IMR-90 (cell line): Measurements from ENCODE around the gene LINGO4. TPM values are rescaled to one million over a fixed set of nuclear protein-coding genes. Genes with fewer than 3 reads are reported as not detected.

ENCODE experiments used
- ATAC-seq: fragments of 200-7000 bp; cut with Tn5 transposase; 2 replicates; pipeline ENCODE4 v1.9.1; 2020; ENCODE audit warnings: low read depth, mild to moderate bottlenecking, moderate library complexity
- BruUV-seq: library from RNA; stranded (reverse); fragments of 400-500 nt; replicated peaks from 2 replicates; lab custom pipeline; 2021; lab: Mats Ljungman, UMichigan
- CTCF ChIA-PET: fragments of 300-600 bp; formaldehyde crosslinking; extraction: SDS; loops from one replicate; lab custom pipeline; 2021; ENCODE audit warnings: antibody characterized with exemption; lab: Yijun Ruan, JAX
- POLR2A ChIA-PET: fragments of 300-600 bp; sonication (Branson Sonifier 250); formaldehyde crosslinking; loops from one replicate; lab custom pipeline; 2022; ENCODE audit warnings: antibody characterized with exemption; ENCODE audit not compliant: unreplicated experiment; lab: Charles Lee
- DNase-seq: peaks from one replicate; pipeline ENCODE4 v3.0.0; 2013
- H2AFZ ChIP-seq: replicated peaks from 2 replicates; pipeline ENCODE3; 2013; ENCODE audit warnings: low read length, mild to moderate bottlenecking; ENCODE audit not compliant: poor library complexity
- H2AK5ac ChIP-seq: 2 replicates; pipeline ENCODE4 v1.6.1; 2013; ENCODE audit warnings: low read depth, low read length, inconsistent platforms
- H2AK9ac ChIP-seq: replicated peaks from 2 replicates; pipeline ENCODE3; 2013; ENCODE audit warnings: mild to moderate bottlenecking, low read depth, low read length, moderate library complexity; ENCODE audit not compliant: poor library complexity
- H2BK120ac ChIP-seq: 2 replicates; pipeline ENCODE4 v1.6.1; 2013; ENCODE audit warnings: low read depth, low read length, inconsistent platforms
- H2BK15ac ChIP-seq: 3 replicates; pipeline ENCODE4 v1.6.1; 2013; ENCODE audit warnings: low read depth, low read length, inconsistent platforms
- H2BK20ac ChIP-seq: 2 replicates; pipeline ENCODE4 v1.6.1; 2013; ENCODE audit warnings: low read depth, mild to moderate bottlenecking, inconsistent platforms, low read length, moderate library complexity
- H2BK5ac ChIP-seq: 2 replicates; pipeline ENCODE4 v1.6.1; 2013; ENCODE audit warnings: mild to moderate bottlenecking, low read depth, low read length, inconsistent platforms; ENCODE audit not compliant: poor library complexity, severe bottlenecking
- H3K14ac ChIP-seq: replicated peaks from 2 replicates; pipeline ENCODE4 v1.6.1; 2013; ENCODE audit warnings: low read depth, low read length, inconsistent platforms
- H3K18ac ChIP-seq: 2 replicates; pipeline ENCODE4 v1.6.1; 2013; ENCODE audit warnings: low read depth, low read length, control low read depth
- H3K23ac ChIP-seq: 2 replicates; pipeline ENCODE4 v1.6.1; 2013; ENCODE audit warnings: low read depth, low read length, inconsistent platforms
- H3K27ac ChIP-seq: 2 replicates; pipeline ENCODE4 v1.5.1; 2013; ENCODE audit warnings: mild to moderate bottlenecking, control low read depth, low read length; ENCODE audit not compliant: insufficient read depth
- H3K27me3 ChIP-seq: 2 replicates; pipeline ENCODE4 v1.6.1; 2013; ENCODE audit warnings: low read length; ENCODE audit not compliant: control insufficient read depth, insufficient read depth
- H3K36me3 ChIP-seq: 2 replicates; pipeline ENCODE4 v1.6.1; 2013; ENCODE audit warnings: low read length, mixed read lengths; ENCODE audit not compliant: control insufficient read depth, insufficient read depth
- H3K4ac ChIP-seq: 2 replicates; pipeline ENCODE4 v1.6.1; 2013; ENCODE audit warnings: low read depth, low read length, inconsistent platforms
- H3K4me1 ChIP-seq: 2 replicates; pipeline ENCODE4 v1.6.1; 2013; ENCODE audit warnings: low read length, mixed read lengths; ENCODE audit not compliant: control insufficient read depth, insufficient read depth
- H3K4me2 ChIP-seq: 2 replicates; pipeline ENCODE4 v1.6.1; 2013; ENCODE audit warnings: low read depth, mild to moderate bottlenecking, control low read depth, low read length, moderate library complexity
- H3K4me3 ChIP-seq: 2 replicates; pipeline ENCODE4 v1.5.1; 2013; ENCODE audit warnings: low read depth, mild to moderate bottlenecking, control low read depth, low read length, moderate library complexity; ENCODE audit not compliant: insufficient read depth
- H3K56ac ChIP-seq: 2 replicates; pipeline ENCODE4 v1.6.1; 2013; ENCODE audit warnings: low read length, inconsistent platforms; ENCODE audit not compliant: insufficient read depth; ENCODE audit errors: extremely low read depth
- H3K79me1 ChIP-seq, 2 experiments: 2 replicates each; pipeline ENCODE4 v1.6.1; 2013; ENCODE audit warnings: low read length in 2 of 2, inconsistent platforms in 1 of 2, low read depth in 1 of 2
- H3K9ac ChIP-seq: 2 replicates; pipeline ENCODE4 v1.6.1; 2013; ENCODE audit warnings: low read depth, low read length, control low read depth
- H3K9me1 ChIP-seq: 2 replicates; pipeline ENCODE4 v1.6.1; 2013; ENCODE audit warnings: low read length, inconsistent platforms; ENCODE audit not compliant: insufficient read depth
- H3K9me3 ChIP-seq: 2 replicates; pipeline ENCODE4 v1.6.1; 2013; ENCODE audit warnings: low read length; ENCODE audit not compliant: control insufficient read depth, insufficient read depth
- H4K20me1 ChIP-seq: 2 replicates; pipeline ENCODE4 v1.6.1; 2013; ENCODE audit warnings: low read length, inconsistent platforms; ENCODE audit not compliant: insufficient read depth
- H4K5ac ChIP-seq: 2 replicates; pipeline ENCODE4 v1.6.1; 2013; ENCODE audit warnings: mild to moderate bottlenecking, low read depth, low read length, control low read depth
- H4K8ac ChIP-seq, 2 experiments: 2 replicates each; pipeline ENCODE4 v1.6.1; 2013; ENCODE audit warnings: low read depth in 2 of 2, low read length in 2 of 2, control low read depth in 1 of 2, inconsistent platforms in 1 of 2
- H4K91ac ChIP-seq: 2 replicates; pipeline ENCODE4 v1.6.1; 2013; ENCODE audit warnings: low read depth, low read length, inconsistent platforms; ENCODE audit not compliant: insufficient read depth
- CEBPB ChIP-seq: IDR thresholded peaks from 2 replicates; pipeline ENCODE4 v1.6.1; 2012; ENCODE audit warnings: low read depth, low read length, improper control_type of control experiment
- FOS ChIP-seq: fragments of 150-350 bp; IDR thresholded peaks from 2 replicates; pipeline ENCODE4 v1.6.1; 2016; ENCODE audit warnings: low read depth, low read length
- RFX5 ChIP-seq: IDR thresholded peaks from 2 replicates; pipeline ENCODE4 v1.8.0; 2012; ENCODE audit warnings: low read depth, mild to moderate bottlenecking, low read length, moderate library complexity
- WGBS, 2 experiments: methylation state at CpG; one replicate each; pipeline versions ENCODE4 v1.1.5 to v1.1.7; 2013; ENCODE audit warnings: missing lambda C conversion rate in 2 of 2; ENCODE audit not compliant: insufficient read length in 1 of 2; ENCODE audit errors: extremely low coverage in 2 of 2; 5-methylcytosine and 5-hydroxymethylcytosine counted together
- dilution Hi-C: fragments of 300-500 bp; cut with HindIII; formaldehyde crosslinking; loops from one replicate; pipeline ENCODE4 v1.14.3; 2018; ENCODE audit warnings: low sequenced_read_pairs; ENCODE audit not compliant: unreplicated experiment
- in situ Hi-C: fragments of 300-500 bp; cut with MboI; formaldehyde crosslinking; loops from 3 replicates; pipeline ENCODE4 v1.14.3; 2019; ENCODE audit warnings: low sequenced_read_pairs, inconsistent platforms, mixed read lengths
- intact Hi-C: fragments of 100-400 bp; cut with micrococcal nuclease; formaldehyde crosslinking; loops from 2 replicates; pipeline ENCODE4 v1.10.0; 2022
- polyA plus RNA-seq, 3 experiments: library from polyadenylated mRNA; depleted of rRNA; stranded (reverse); fragments of >200 nt; gene quantifications; 2 replicates each; pipeline ENCODE4 v1.2.3, GENCODE V29; 2012; ENCODE audit warnings: low replicate concordance in 1 of 3
- total RNA-seq: library from RNA; depleted of rRNA; stranded (reverse); fragments of >200 nt; gene quantifications from 2 replicates; pipeline ENCODE4 v1.2.3, GENCODE V29; 2012

Gene LINGO4
- total and polyA plus RNA-seq, 2 of the 4 experiments (the other 2 are of a cell fraction) = not detected

DNA sequence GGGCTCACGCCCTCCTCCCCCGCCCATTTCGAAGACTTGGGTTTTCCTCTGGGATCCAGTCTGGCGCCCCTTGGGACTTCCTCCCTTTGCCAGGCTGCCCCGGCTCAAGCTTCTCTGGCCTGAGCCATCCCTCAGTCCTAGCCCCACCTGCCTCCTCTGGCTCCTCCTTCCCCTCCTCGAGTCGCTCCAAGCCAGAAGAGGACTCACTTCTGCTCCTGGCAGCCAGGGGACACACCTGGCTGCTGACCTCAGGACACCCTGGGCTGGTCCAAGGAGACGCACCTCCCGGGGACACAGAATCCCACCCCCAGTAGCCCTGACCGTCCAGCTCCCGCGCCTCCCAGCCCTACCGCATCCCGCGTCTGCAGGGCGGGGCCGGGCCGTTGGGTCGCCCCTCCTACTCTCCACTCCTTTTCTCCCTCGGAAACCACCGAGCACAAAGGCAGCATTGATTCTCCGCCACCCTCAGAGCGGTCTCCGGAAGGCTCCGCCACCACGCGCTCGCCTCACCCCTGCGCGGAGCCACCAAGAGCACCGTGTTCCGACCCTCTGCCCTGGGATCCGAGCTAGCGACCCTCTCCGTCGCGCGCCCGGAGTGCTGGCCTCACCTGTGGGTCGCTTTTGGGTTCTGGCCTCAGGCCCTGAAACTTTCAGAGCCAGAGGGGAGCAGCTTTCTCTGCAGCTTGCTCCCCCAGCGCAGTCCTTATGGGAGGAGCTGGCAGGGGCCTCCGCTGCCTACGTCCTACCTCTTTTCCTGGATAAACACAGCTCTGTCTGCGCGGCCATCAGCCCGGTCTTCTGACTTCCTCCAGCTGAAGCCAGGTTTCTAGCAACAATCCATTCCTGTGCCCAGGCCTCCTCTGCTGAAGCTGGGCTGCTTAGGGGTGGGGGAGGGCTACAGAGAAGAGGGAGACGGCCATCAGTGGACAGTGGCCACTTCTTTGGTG is 34.5 kb upstream of the LINGO4 start, which contains the start of gene C2CD4D:
Gene C2CD4D, minus strand, starts transcription at position 364 of the 947 bp plus-strand sequence. CDS start 831 bp downstream, outside the sequence.
- Histone ChIP-seq H3K18ac (no peak within 1 kb of the TSS), H3K9me1 (no peaks in the 10 kb centered on the region), H2BK15ac (no peak within 1 kb of the TSS), H3K9me3 (no peaks in the 10 kb centered on the region), H4K91ac (no peak within 1 kb of the TSS), H4K5ac (no peak within 1 kb of the TSS), H3K79me1 (no peaks in the 10 kb centered on the region), H2BK120ac (no peak within 1 kb of the TSS), H3K4me1 (no peaks in the 10 kb centered on the region; the same call in 1 of the 2 replicates), H2AK9ac (peak within 1 kb of the TSS; percentile 25), H3K14ac (no peak within 1 kb of the TSS), H4K8ac (no peak within 1 kb of the TSS), H2AK5ac (no peak within 1 kb of the TSS), H4K20me1 (no peaks in the 10 kb centered on the region), H3K4me3 (peak within 1 kb of the TSS; percentile 36; the same call in 1 of the 2 replicates), H3K9ac (no peak within 1 kb of the TSS), H3K23ac (no peak within 1 kb of the TSS), H2BK5ac (no peak within 1 kb of the TSS), H3K27me3 (peaks cover 55% of the 10 kb centered on the region), H3K4ac (no peak within 1 kb of the TSS), H2AFZ (peak within 1 kb of the TSS; percentile 86), H3K36me3 (no peaks in the 10 kb centered on the region), H3K4me2 (peak within 1 kb of the TSS; percentile 10; the same call in 1 of the 2 replicates), H3K27ac (no peak within 1 kb of the TSS), H3K56ac (no peak within 1 kb of the TSS), H2BK20ac (no peak within 1 kb of the TSS)
- ATAC-seq (no peak), DNase-seq (no peak)
- in situ Hi-C loops (no loop called here), intact Hi-C loops (loop anchor here (5.0 to 10.0 kb wide), 2 partner anchors 77 to 295 kb away; partner anchors contain the start of genes MRPL9 and TUFT1), dilution Hi-C loops (no loop called here)
- ChIA-PET POLR2A (no interaction called here), CTCF (no interaction called here)
- 12% methylated on average over 18 of the region's 47 CpGs; no CpG with 5 or more reads in 1 of the 2 experiments for WGBS, 2 experiments
- no peak for TF ChIP-seq FOS
- no peak for TF ChIP-seq CEBPB
- no peak for TF ChIP-seq RFX5
- BruUV-seq = no TSS peak
